ENCODE measurements around the gene HNF1B. TPM values are rescaled to one million over a fixed set of nuclear protein-coding genes. Genes with fewer than 3 reads are reported as not detected.

Gene HNF1B
- total and polyA plus RNA-seq, 4 donors = 1.6 to 5.7 (median 4.5) TPM

- no peak for DNase-seq (ENCODE audit: low spot score)
- Histone ChIP-seq H3K4me3 (ENCODE audit: low read depth in 1 of 3, low read length in 3 of 3) (no peak overlapping the region), H3K36me3 (ENCODE audit: control insufficient read depth in 4 of 4, insufficient read depth in 3 of 4, low read depth in 1 of 4, low read length in 3 of 4) (no peaks in the 10 kb centered on the region), H3K27ac (ENCODE audit: low read depth in 1 of 2, low read length in 2 of 2) (no peak overlapping the region), H3K27me3 (ENCODE audit: control insufficient read depth in 4 of 4, insufficient read depth in 4 of 4, low read length in 3 of 4) (no peaks in the 10 kb centered on the region), H3K9me3 (ENCODE audit: control insufficient read depth in 4 of 4, low read length in 3 of 4) (no peaks in the 10 kb centered on the region), H3K4me1 (ENCODE audit: control insufficient read depth in 4 of 4, insufficient read depth in 4 of 4, low read length in 3 of 4) (peaks cover 0 to 15% (median 11%) of the 10 kb centered on the region in 4 donors), H3K9ac (ENCODE audit: low read depth in 1 of 2, low read length in 2 of 2) (no peak overlapping the region)
- 72% methylated on average over 19 of the region's 19 CpGs for WGBS
- TF ChIP-seq EGR1 (IDR thresholded peaks at IDR 0.05; ENCODE audit: low read depth in 2 of 2) = no peak
- TF ChIP-seq YY1 (IDR thresholded peaks at IDR 0.05) = no peak
- TF ChIP-seq RAD21 (IDR thresholded peaks at IDR 0.05) = peak; percentile 69 to 74
- TF ChIP-seq CTCF (IDR thresholded peaks at IDR 0.05; ENCODE audit: low read depth, low read length, missing input control) = peak; percentile 51
- no peak for TF ChIP-seq SP1 (IDR thresholded peaks at IDR 0.05)
- no peak for TF ChIP-seq ATF3 (IDR thresholded peaks at IDR 0.05)
- TF ChIP-seq HNF4A (conservative IDR thresholded peaks at IDR 0.05) = no peak
- TF ChIP-seq HNF4G (IDR thresholded peaks at IDR 0.05) = no peak
- TF ChIP-seq NR2F2 (IDR thresholded peaks at IDR 0.05) = no peak
- no peak for TF ChIP-seq TAF1 (conservative IDR thresholded peaks at IDR 0.05)
- TF ChIP-seq JUND (IDR thresholded peaks at IDR 0.05) = no peak
- TF ChIP-seq REST (IDR thresholded peaks at IDR 0.05) = no peak
These were observed 46.9 kb upstream of the HNF1B start for GRCh38 chr17:37791447-37792399.

- Histone ChIP-seq H3K9ac (ENCODE audit: low read depth in 1 of 2, low read length in 2 of 2) (no peak overlapping the region), H3K4me1 (ENCODE audit: control insufficient read depth in 4 of 4, insufficient read depth in 4 of 4, low read length in 3 of 4) (peaks cover 0 to 15% (median 12%) of the 10 kb centered on the region in 4 donors), H3K36me3 (ENCODE audit: control insufficient read depth in 4 of 4, insufficient read depth in 3 of 4, low read depth in 1 of 4, low read length in 3 of 4) (no peaks in the 10 kb centered on the region), H3K9me3 (ENCODE audit: control insufficient read depth in 4 of 4, low read length in 3 of 4) (no peaks in the 10 kb centered on the region), H3K27me3 (ENCODE audit: control insufficient read depth in 4 of 4, insufficient read depth in 4 of 4, low read length in 3 of 4) (no peaks in the 10 kb centered on the region), H3K4me3 (ENCODE audit: low read depth in 1 of 3, low read length in 3 of 3) (no peak overlapping the region), H3K27ac (ENCODE audit: low read depth in 1 of 2, low read length in 2 of 2) (no peak overlapping the region)
- DNase-seq (ENCODE audit: low spot score) = no peak
- no peak for TF ChIP-seq HNF4A (conservative IDR thresholded peaks at IDR 0.05)
- no peak for TF ChIP-seq RAD21 (IDR thresholded peaks at IDR 0.05)
- TF ChIP-seq FOXA2 (IDR thresholded peaks at IDR 0.05) = no peak
- no peak for TF ChIP-seq ATF3 (IDR thresholded peaks at IDR 0.05)
- no peak for TF ChIP-seq TAF1 (conservative IDR thresholded peaks at IDR 0.05)
- TF ChIP-seq JUND (IDR thresholded peaks at IDR 0.05) = no peak
- TF ChIP-seq SP1 (IDR thresholded peaks at IDR 0.05) = no peak
- TF ChIP-seq CTCF (IDR thresholded peaks at IDR 0.05; ENCODE audit: low read depth, low read length, missing input control) = no peak
- no peak for TF ChIP-seq YY1 (IDR thresholded peaks at IDR 0.05)
- WGBS = 90% methylated on average over 9 of the region's 9 CpGs
These were observed 45.1 kb upstream of the HNF1B start for GRCh38 chr17:37789771-37790541.
